ENCODE measurements around the gene SETD1A. TPM values are rescaled to one million over a fixed set of nuclear protein-coding genes. Genes with fewer than 3 reads are reported as not detected.

SETD1A gene
- total and polyA plus RNA-seq, 2 of the 8 experiments (the other 6 are each of a cell fraction or from before 2014, with no cell fraction given), result 4.8 to 29.0 TPM

GRCh38 chr16:31003744-31004143 lies 46.2 kb downstream of the SETD1A start (continued):
- no peak for TF ChIP-seq CEBPB (IDR thresholded peaks at IDR 0.05; ENCODE audit: low read depth, low read length)
- no peak for TF ChIP-seq SP1 (IDR thresholded peaks at IDR 0.05; ENCODE audit: low read depth, low read length)
- no peak for TF ChIP-seq POLR2AphosphoS5 (IDR thresholded peaks at IDR 0.05; ENCODE audit: low read depth, low read length)
- TF ChIP-seq RFX5 (IDR thresholded peaks at IDR 0.05; ENCODE audit: borderline replicate concordance, low read depth, low read length), result no peak
- no peak for TF ChIP-seq CHD7 (IDR thresholded peaks at IDR 0.05; ENCODE audit: insufficient replicate concordance, low read length)

All from H1 (cell line).